ENCODE measurements around the gene IGFBPL1.
A peak's percentile ranks its signal among the peaks of the same experiment; 100 is the strongest.

Gene IGFBPL1

DNA sequence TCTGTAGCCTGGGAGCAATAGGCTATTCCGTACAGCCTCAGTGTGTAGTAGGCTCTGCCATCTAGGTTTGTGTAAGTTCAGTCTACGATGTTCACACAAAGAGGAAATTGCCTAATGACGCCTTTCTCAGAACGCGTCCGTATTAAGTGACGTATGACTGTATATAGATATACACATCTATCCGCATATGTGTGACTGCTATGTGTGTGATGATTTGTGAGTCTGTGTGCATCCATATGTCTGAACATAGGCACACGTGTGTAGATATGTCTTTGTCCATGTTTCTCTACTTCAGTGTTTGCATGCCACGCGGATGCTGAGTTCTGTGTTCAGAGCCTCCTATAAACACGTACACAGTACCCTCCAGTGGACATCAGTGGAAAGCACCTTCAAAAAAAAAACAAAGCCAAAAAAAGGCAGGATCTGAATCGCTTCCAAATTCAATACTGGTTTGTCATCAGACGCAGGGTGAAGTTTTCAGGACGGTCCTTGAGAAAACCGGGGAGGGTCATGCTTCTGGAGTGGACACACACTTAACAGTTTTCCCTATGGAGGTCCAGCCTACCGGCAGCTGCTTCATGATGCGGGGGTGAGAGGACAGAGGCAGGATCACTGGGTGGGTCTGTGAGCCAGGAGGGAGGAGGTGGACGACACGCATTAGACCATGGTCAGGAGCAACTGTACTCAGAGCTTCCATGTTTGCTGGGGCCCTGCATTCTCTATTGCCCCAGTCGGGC, 61.2 kb downstream of the IGFBPL1 start:
- H2BK15ac ChIP-seq (ENCODE audit: low read length): peak overlapping the region; percentile 11
- DNase-seq (ENCODE audit: low spot score): peak; percentile 52
- H3K23ac ChIP-seq (ENCODE audit: low read depth, low read length, poor library complexity): no peak overlapping the region
- H4K91ac ChIP-seq (ENCODE audit: low read depth, low read length, poor library complexity): no peak overlapping the region
- H3K36me3 ChIP-seq (replicated peaks in 1 of 2; ENCODE audit: control insufficient read depth in 2 of 2, insufficient read depth in 2 of 2, low read length in 2 of 2): no peaks in the 10 kb centered on the region
- no peak overlapping the region for H3K14ac ChIP-seq (ENCODE audit: low read length)
- no peaks in the 10 kb centered on the region for H3K9me3 ChIP-seq (replicated peaks in 1 of 2; ENCODE audit: control insufficient read depth in 2 of 2, insufficient read depth in 1 of 2, low read depth in 1 of 2, low read length in 2 of 2)
- H2BK5ac ChIP-seq (ENCODE audit: low read length): no peak overlapping the region
- H3K18ac ChIP-seq (ENCODE audit: low read length): peak overlapping the region; percentile 36
- H2BK12ac ChIP-seq (ENCODE audit: low read length): no peak overlapping the region
- H3K4ac ChIP-seq (ENCODE audit: low read length): no peak overlapping the region
- no peak overlapping the region for H3K27ac ChIP-seq (replicated peaks; ENCODE audit: low read length)
- peaks cover 8 to 14% of the 10 kb centered on the region in 2 donors for H3K4me1 ChIP-seq (ENCODE audit: control insufficient read depth in 2 of 2, insufficient read depth in 1 of 2, low read depth in 1 of 2, low read length in 2 of 2)
- H2BK120ac ChIP-seq (ENCODE audit: low read depth, low read length): peak overlapping the region; percentile 7
- H3K9ac ChIP-seq (ENCODE audit: low read depth, low read length, poor library complexity): no peak overlapping the region
- no peak overlapping the region for H4K8ac ChIP-seq (ENCODE audit: low read depth, low read length)
- no peak overlapping the region for H3K4me2 ChIP-seq (ENCODE audit: insufficient read depth, low read length, poor library complexity, severe bottlenecking)
- H3K79me1 ChIP-seq (ENCODE audit: low read depth, low read length): no peaks in the 10 kb centered on the region
- WGBS, 2 donors (ENCODE audit: extremely low coverage in 2 of 2, insufficient read length in 2 of 2, insufficient replicate concordance in 1 of 2): no CpG with 5 or more reads among the region's 21 CpGs
- H3K27me3 ChIP-seq (ENCODE audit: control insufficient read depth in 3 of 3, insufficient read depth in 3 of 3, low read depth in 1 of 3, low read length in 3 of 3): peaks cover 0 to 5% (median 0%) of the 10 kb centered on the region in 3 experiments
- no peak overlapping the region for H3K4me3 ChIP-seq (ENCODE audit: low read length in 2 of 2)
- no peak overlapping the region for H2AFZ ChIP-seq (ENCODE audit: low read length)
- H2AK5ac ChIP-seq (ENCODE audit: low read depth, low read length): peak overlapping the region; percentile 57

DNA sequence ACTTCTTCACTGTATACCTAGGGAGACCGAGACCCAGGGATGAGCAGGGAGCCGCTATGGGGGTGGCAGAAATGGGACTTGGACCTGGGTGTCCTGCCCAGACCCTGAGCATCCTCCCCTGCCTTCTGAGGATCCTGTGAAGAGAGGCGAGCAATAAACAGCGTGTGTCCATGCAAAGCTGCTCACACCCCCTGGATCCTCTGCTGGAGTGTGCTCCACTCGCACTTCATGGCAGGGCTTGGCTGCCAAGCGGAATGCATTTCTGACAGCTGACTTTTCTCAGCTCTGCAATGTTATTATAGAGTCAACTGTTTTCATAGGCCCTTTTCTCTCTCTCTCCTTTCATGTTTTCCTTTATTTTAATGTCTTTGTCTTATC, 62.8 kb downstream of the IGFBPL1 start:
- H3K27me3 ChIP-seq (ENCODE audit: control insufficient read depth in 3 of 3, insufficient read depth in 3 of 3, low read depth in 1 of 3, low read length in 3 of 3): peaks cover 0 to 16% (median 0%) of the 10 kb centered on the region in 3 experiments
- peak overlapping the region; percentile 36 for H3K18ac ChIP-seq (ENCODE audit: low read length)
- H2AFZ ChIP-seq (ENCODE audit: low read length): no peak overlapping the region
- no peaks in the 10 kb centered on the region for H3K9me3 ChIP-seq (replicated peaks in 1 of 2; ENCODE audit: control insufficient read depth in 2 of 2, insufficient read depth in 1 of 2, low read depth in 1 of 2, low read length in 2 of 2)
- no peaks in the 10 kb centered on the region for H3K36me3 ChIP-seq (replicated peaks in 1 of 2; ENCODE audit: control insufficient read depth in 2 of 2, insufficient read depth in 2 of 2, low read length in 2 of 2)
- H3K4ac ChIP-seq (ENCODE audit: low read length): no peak overlapping the region
- no peak overlapping the region for H3K23ac ChIP-seq (ENCODE audit: low read depth, low read length, poor library complexity)
- no peak overlapping the region for H3K4me2 ChIP-seq (ENCODE audit: insufficient read depth, low read length, poor library complexity, severe bottlenecking)
- peaks cover 8 to 14% of the 10 kb centered on the region in 2 donors for H3K4me1 ChIP-seq (ENCODE audit: control insufficient read depth in 2 of 2, insufficient read depth in 1 of 2, low read depth in 1 of 2, low read length in 2 of 2)
- no peak for DNase-seq (ENCODE audit: low spot score)
- no peak overlapping the region for H2BK5ac ChIP-seq (ENCODE audit: low read length)
- no peak overlapping the region for H2BK120ac ChIP-seq (ENCODE audit: low read depth, low read length)
- H4K91ac ChIP-seq (ENCODE audit: low read depth, low read length, poor library complexity): no peak overlapping the region
- no CpG with 5 or more reads among the region's 6 CpGs for WGBS, 2 donors (ENCODE audit: extremely low coverage in 2 of 2, insufficient read length in 2 of 2, insufficient replicate concordance in 1 of 2)
- no peak overlapping the region for H3K27ac ChIP-seq (replicated peaks; ENCODE audit: low read length)
- no peak overlapping the region for H2BK15ac ChIP-seq (ENCODE audit: low read length)
- no peaks in the 10 kb centered on the region for H3K79me1 ChIP-seq (ENCODE audit: low read depth, low read length)
- no peak overlapping the region for H3K9ac ChIP-seq (ENCODE audit: low read depth, low read length, poor library complexity)
- H4K8ac ChIP-seq (ENCODE audit: low read depth, low read length): no peak overlapping the region
- no peak overlapping the region for H2AK5ac ChIP-seq (ENCODE audit: low read depth, low read length)
- H3K14ac ChIP-seq (ENCODE audit: low read length): no peak overlapping the region
- no peak overlapping the region for H3K4me3 ChIP-seq (ENCODE audit: low read length in 2 of 2)
- no peak overlapping the region for H2BK12ac ChIP-seq (ENCODE audit: low read length)

DNA sequence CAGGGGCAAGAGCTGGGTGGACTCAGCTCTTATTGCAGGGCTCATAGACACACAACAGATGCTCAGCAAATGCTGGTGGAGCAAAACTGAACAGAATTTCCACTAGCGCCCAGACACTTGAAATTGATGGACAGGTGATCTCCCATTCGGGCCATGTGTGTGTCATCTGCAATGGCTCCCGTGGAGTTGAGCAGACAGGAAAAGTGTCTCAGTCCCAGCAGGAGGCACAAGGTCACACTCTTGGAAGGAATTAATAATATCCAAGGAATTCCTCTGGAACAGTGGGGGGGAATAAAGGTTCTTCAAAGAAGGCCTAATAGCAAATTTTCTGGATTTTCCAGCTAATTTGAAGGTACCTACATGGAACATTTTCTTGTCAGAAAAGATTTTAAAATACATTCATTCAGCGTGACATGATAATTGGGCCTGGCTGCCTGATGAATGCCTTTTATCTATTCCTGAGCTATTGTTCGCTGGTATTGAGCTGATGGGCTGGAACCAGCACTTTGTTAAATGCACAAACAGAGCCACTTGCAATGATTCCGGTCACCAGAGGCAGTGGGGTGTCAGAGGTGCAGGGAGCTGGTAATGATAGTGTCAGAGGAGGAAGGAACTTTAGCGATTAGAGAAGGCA, 63.3 kb downstream of the IGFBPL1 start:
- Histone ChIP-seq H4K8ac (ENCODE audit: low read depth, low read length) (no peak overlapping the region), H2BK120ac (ENCODE audit: low read depth, low read length) (no peak overlapping the region), H2BK12ac (ENCODE audit: low read length) (no peak overlapping the region), H3K23ac (ENCODE audit: low read depth, low read length, poor library complexity) (no peak overlapping the region), H3K27ac (replicated peaks; ENCODE audit: low read length) (no peak overlapping the region), H3K9me3 (replicated peaks in 1 of 2; ENCODE audit: control insufficient read depth in 2 of 2, insufficient read depth in 1 of 2, low read depth in 1 of 2, low read length in 2 of 2) (no peaks in the 10 kb centered on the region), H2BK5ac (ENCODE audit: low read length) (no peak overlapping the region), H3K27me3 (ENCODE audit: control insufficient read depth in 3 of 3, insufficient read depth in 3 of 3, low read depth in 1 of 3, low read length in 3 of 3) (peaks cover 0 to 18% (median 0%) of the 10 kb centered on the region in 3 experiments), H3K9ac (ENCODE audit: low read depth, low read length, poor library complexity) (no peak overlapping the region), H3K18ac (ENCODE audit: low read length) (peak overlapping the region; percentile 36), H3K36me3 (replicated peaks in 1 of 2; ENCODE audit: control insufficient read depth in 2 of 2, insufficient read depth in 2 of 2, low read length in 2 of 2) (no peaks in the 10 kb centered on the region), H3K14ac (ENCODE audit: low read length) (no peak overlapping the region), H2AK5ac (ENCODE audit: low read depth, low read length) (no peak overlapping the region), H3K79me1 (ENCODE audit: low read depth, low read length) (no peaks in the 10 kb centered on the region), H3K4ac (ENCODE audit: low read length) (no peak overlapping the region), H4K91ac (ENCODE audit: low read depth, low read length, poor library complexity) (no peak overlapping the region), H2AFZ (ENCODE audit: low read length) (no peak overlapping the region), H3K4me3 (ENCODE audit: low read length in 2 of 2) (no peak overlapping the region), H3K4me2 (ENCODE audit: insufficient read depth, low read length, poor library complexity, severe bottlenecking) (no peak overlapping the region), H3K4me1 (ENCODE audit: control insufficient read depth in 2 of 2, insufficient read depth in 1 of 2, low read depth in 1 of 2, low read length in 2 of 2) (peaks cover 8 to 14% of the 10 kb centered on the region in 2 donors), H2BK15ac (ENCODE audit: low read length) (no peak overlapping the region)
- WGBS, 2 donors (ENCODE audit: extremely low coverage in 2 of 2, insufficient read length in 2 of 2, insufficient replicate concordance in 1 of 2): no CpG with 5 or more reads among the region's 7 CpGs
- DNase-seq (ENCODE audit: low spot score): no peak

DNA sequence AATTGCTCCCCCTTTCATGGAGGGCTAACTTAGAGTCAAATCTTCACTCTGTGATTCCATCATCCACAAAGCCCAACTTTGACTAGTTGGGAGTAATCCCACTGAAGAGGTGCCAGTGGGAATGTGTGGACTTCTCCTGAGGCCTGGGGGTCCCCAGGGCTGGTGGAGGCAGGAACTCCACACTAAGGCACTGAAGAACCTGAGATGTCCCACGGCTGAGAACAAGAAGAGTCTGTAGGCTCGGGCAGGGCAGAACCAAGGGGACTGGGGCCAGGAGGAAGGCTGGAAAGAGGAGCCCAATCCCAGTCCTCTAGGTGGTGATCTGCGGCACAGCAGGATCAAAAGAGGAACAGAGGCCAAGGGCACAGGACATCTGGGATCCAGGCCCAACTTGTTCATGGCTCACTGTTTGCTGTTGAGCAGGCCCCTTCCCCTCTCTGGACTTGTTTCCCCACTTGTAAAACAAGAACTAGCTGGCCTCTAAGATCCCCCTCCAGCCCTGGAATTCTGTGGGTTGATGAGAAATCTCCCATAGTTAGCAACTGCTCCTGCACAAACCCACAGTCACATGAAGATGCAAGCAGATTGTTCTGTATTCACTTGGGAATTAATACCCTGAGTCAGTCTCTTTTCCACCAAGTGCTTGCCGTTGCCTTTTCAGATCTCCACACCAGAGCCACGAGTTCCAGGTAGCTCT, 64.4 kb downstream of the IGFBPL1 start:
- DNase-seq (ENCODE audit: low spot score): no peak
- H3K9ac ChIP-seq (ENCODE audit: low read depth, low read length, poor library complexity): no peak overlapping the region
- no peak overlapping the region for H2AK5ac ChIP-seq (ENCODE audit: low read depth, low read length)
- H3K9me3 ChIP-seq (replicated peaks in 1 of 2; ENCODE audit: control insufficient read depth in 2 of 2, insufficient read depth in 1 of 2, low read depth in 1 of 2, low read length in 2 of 2): no peaks in the 10 kb centered on the region
- H2BK12ac ChIP-seq (ENCODE audit: low read length): no peak overlapping the region
- no peak overlapping the region for H3K14ac ChIP-seq (ENCODE audit: low read length)
- no peaks in the 10 kb centered on the region for H3K36me3 ChIP-seq (replicated peaks in 1 of 2; ENCODE audit: control insufficient read depth in 2 of 2, insufficient read depth in 2 of 2, low read length in 2 of 2)
- H4K91ac ChIP-seq (ENCODE audit: low read depth, low read length, poor library complexity): no peak overlapping the region
- H3K27me3 ChIP-seq (ENCODE audit: control insufficient read depth in 3 of 3, insufficient read depth in 3 of 3, low read depth in 1 of 3, low read length in 3 of 3): peaks cover 0 to 18% (median 0%) of the 10 kb centered on the region in 3 experiments
- peaks cover 8 to 14% of the 10 kb centered on the region in 2 donors for H3K4me1 ChIP-seq (ENCODE audit: control insufficient read depth in 2 of 2, insufficient read depth in 1 of 2, low read depth in 1 of 2, low read length in 2 of 2)
- H2BK120ac ChIP-seq (ENCODE audit: low read depth, low read length): no peak overlapping the region
- WGBS, 2 donors (ENCODE audit: extremely low coverage in 2 of 2, insufficient read length in 2 of 2, insufficient replicate concordance in 1 of 2): no CpG with 5 or more reads among the region's 5 CpGs
- no peak overlapping the region for H2BK5ac ChIP-seq (ENCODE audit: low read length)
- H3K4ac ChIP-seq (ENCODE audit: low read length): no peak overlapping the region
- H3K79me1 ChIP-seq (ENCODE audit: low read depth, low read length): no peaks in the 10 kb centered on the region
- H2BK15ac ChIP-seq (ENCODE audit: low read length): no peak overlapping the region
- H4K8ac ChIP-seq (ENCODE audit: low read depth, low read length): no peak overlapping the region
- H3K23ac ChIP-seq (ENCODE audit: low read depth, low read length, poor library complexity): no peak overlapping the region
- no peak overlapping the region for H2AFZ ChIP-seq (ENCODE audit: low read length)
- no peak overlapping the region for H3K4me2 ChIP-seq (ENCODE audit: insufficient read depth, low read length, poor library complexity, severe bottlenecking)
- H3K4me3 ChIP-seq (ENCODE audit: low read length in 2 of 2): no peak overlapping the region
- no peak overlapping the region for H3K27ac ChIP-seq (replicated peaks; ENCODE audit: low read length)
- peak overlapping the region; percentile 23 for H3K18ac ChIP-seq (ENCODE audit: low read length)
